B cell (primary cell): ENCODE data around the gene COL16A1. TPM values are rescaled to one million over a fixed set of nuclear protein-coding genes. Genes with fewer than 3 reads are reported as not detected.

Experiments
- ATAC-seq: fragments of 200-7000 bp; cut with Tn5 transposase; one replicate; pipeline ENCODE4 v1.10.0; 2021; ENCODE audit warnings: low read depth, mild to moderate bottlenecking, moderate number of reproducible peaks, moderate library complexity
- CTCF ChIA-PET: fragments of 350-600 bp; sonication (Branson Sonifier 250); formaldehyde crosslinking; loops from one replicate; lab custom pipeline; 2021; ENCODE audit warnings: antibody characterized with exemption, inconsistent platforms; lab: Charles Lee
- POLR2A ChIA-PET: fragments of 350-600 bp; sonication (Branson Sonifier 250); formaldehyde crosslinking; loops from one replicate; lab custom pipeline; 2021; ENCODE audit warnings: antibody characterized with exemption; lab: Charles Lee
- DNase-seq: peaks from one replicate; pipeline ENCODE4 v3.0.0; 2013
- H2AFZ ChIP-seq: 2 replicates; pipeline ENCODE4 v1.6.1; 2012; ENCODE audit warnings: mild to moderate bottlenecking, low read depth, low read length; ENCODE audit not compliant: insufficient read depth, poor library complexity, severe bottlenecking
- H3K27ac ChIP-seq, 2 donors: 1 replicate in 1 of 2; 2 replicates in 1 of 2; pipeline ENCODE4 v1.5.1; 2012 to 2013; ENCODE audit warnings: low read length in 2 of 2, mild to moderate bottlenecking in 2 of 2, moderate library complexity in 1 of 2
- H3K27me3 ChIP-seq, 4 experiments: fragments of 200-600 bp in 1 of 4; sonication (generic) in 1 of 4; replicated peaks in 1 of 4; 1 replicate in 2 of 4; 2 replicates in 2 of 4; pipeline versions ENCODE4 v1.6.1 to v1.7.0; 2013 to 2016; ENCODE audit warnings: low read length in 3 of 4, mild to moderate bottlenecking in 2 of 4, mixed read lengths in 1 of 4, moderate library complexity in 1 of 4; ENCODE audit not compliant: insufficient read depth in 4 of 4, control insufficient read depth in 3 of 4; ENCODE audit errors: control extremely low read depth in 1 of 4
- H3K36me3 ChIP-seq, 2 experiments: replicated peaks in 1 of 2; 1 replicate in 1 of 2; 2 replicates in 1 of 2; pipeline versions ENCODE4 v1.6.1 to v1.7.1; 2013; ENCODE audit warnings: low read length in 1 of 2; ENCODE audit not compliant: insufficient read depth in 2 of 2, control insufficient read depth in 1 of 2; ENCODE audit errors: control extremely low read depth in 1 of 2, extremely low read depth in 1 of 2
- H3K4me1 ChIP-seq, 2 donors: fragments of 200-600 bp in 1 of 2; sonication (generic) in 1 of 2; 1 replicate in 1 of 2; 2 replicates in 1 of 2; pipeline versions ENCODE4 v1.5.1 to v1.6.1; 2013 to 2017; ENCODE audit warnings: low read length in 2 of 2; ENCODE audit not compliant: control insufficient read depth in 2 of 2, insufficient read depth in 2 of 2
- H3K4me2 ChIP-seq: replicated peaks from 2 replicates; pipeline ENCODE3; 2012; ENCODE audit warnings: mild to moderate bottlenecking, low read depth, low read length; ENCODE audit not compliant: poor library complexity, severe bottlenecking
- H3K4me3 ChIP-seq, 5 experiments: fragments of 200-600 bp in 1 of 5; sonication (generic) in 1 of 5; 1 replicate in 3 of 5; 2 replicates in 2 of 5; pipeline versions ENCODE4 v1.5.1 to v1.7.0; 2011 to 2016; ENCODE audit warnings: low read length in 4 of 5, mild to moderate bottlenecking in 4 of 5, low read depth in 2 of 5, control low read depth in 1 of 5, moderate library complexity in 1 of 5; ENCODE audit not compliant: insufficient read depth in 1 of 5; ENCODE audit errors: control extremely low read depth in 1 of 5, extremely low read depth in 1 of 5
- H3K79me2 ChIP-seq: fragments of 200-600 bp; sonication (generic); one replicate; pipeline ENCODE4 v1.6.0; 2016; ENCODE audit warnings: low read length; ENCODE audit not compliant: control insufficient read depth, insufficient read depth
- H3K9ac ChIP-seq: fragments of 200-600 bp; sonication (generic); 2 replicates; pipeline ENCODE4 v1.6.1; 2017; ENCODE audit warnings: mild to moderate bottlenecking, low read length, moderate library complexity
- H3K9me3 ChIP-seq, 3 donors: one replicate each; pipeline versions ENCODE4 v1.6.1 to v1.7.1; 2013; ENCODE audit warnings: low read length in 2 of 3; ENCODE audit not compliant: control insufficient read depth in 2 of 3, insufficient read depth in 1 of 3; ENCODE audit errors: control extremely low read depth in 1 of 3
- H4K20me1 ChIP-seq: 2 replicates; pipeline ENCODE4 v1.6.0; 2012; ENCODE audit warnings: mild to moderate bottlenecking, low read length; ENCODE audit not compliant: insufficient read depth, control insufficient read depth, poor library complexity, severe bottlenecking
- H3K27ac Mint-ChIP-seq: one replicate; pipeline ENCODE4 v1.8.0; 2021; ENCODE audit warnings: mixed read lengths
- H3K27me3 Mint-ChIP-seq: one replicate; pipeline ENCODE4 v1.8.0; 2021; ENCODE audit warnings: mixed read lengths
- H3K4me1 Mint-ChIP-seq: one replicate; pipeline ENCODE4 v1.8.0; 2021; ENCODE audit warnings: mixed read lengths
- H3K4me3 Mint-ChIP-seq: one replicate; pipeline ENCODE4 v1.8.0; 2021; ENCODE audit warnings: mixed read lengths
- H3K9me3 Mint-ChIP-seq: one replicate; pipeline ENCODE4 v1.8.0; 2022; ENCODE audit warnings: mixed read lengths; ENCODE audit not compliant: insufficient read depth
- EZH2 ChIP-seq: IDR thresholded peaks from 2 replicates; pipeline ENCODE4 v1.6.1; 2012; ENCODE audit warnings: borderline replicate concordance, low read depth, mild to moderate bottlenecking, moderate library complexity, low read length; ENCODE audit not compliant: insufficient read depth, poor library complexity, severe bottlenecking
- WGBS: methylation state at CpG from one replicate; pipeline ENCODE4 v1.1.5; 2013; ENCODE audit warnings: missing lambda C conversion rate; ENCODE audit not compliant: insufficient coverage; 5-methylcytosine and 5-hydroxymethylcytosine counted together
- intact Hi-C: fragments of 100-400 bp; cut with micrococcal nuclease; formaldehyde crosslinking; loops from one replicate; pipeline ENCODE4 v1.10.0; 2022
- polyA plus RNA-seq: library from polyadenylated mRNA; depleted of rRNA; stranded (reverse); fragments of >200 nt; gene quantifications from 2 replicates; pipeline ENCODE4 v1.2.3, GENCODE V29; 2012
- total RNA-seq, 2 donors: library from RNA; stranded (reverse); fragments of 120-200 nt in 1 of 2; gene quantifications; 1 replicate in 1 of 2; 2 replicates in 1 of 2; pipeline versions ENCODE4 v1.2.3 to v1.2.4, GENCODE V29; 2013 to 2022
- TF ChIP-seq, protein P1 (sequence below): fragments of 200-600 bp; IDR thresholded peaks from one replicate; pipeline ENCODE4 v1.8.0; 2022; ENCODE audit warnings: antibody characterized with exemption, mild to moderate bottlenecking

The COL16A1 gene
- total and polyA plus RNA-seq, 2 donors (not counting 1 experiment from before 2014, with no cell fraction given), result 0.07 TPM; not detected in 1

DNA sequence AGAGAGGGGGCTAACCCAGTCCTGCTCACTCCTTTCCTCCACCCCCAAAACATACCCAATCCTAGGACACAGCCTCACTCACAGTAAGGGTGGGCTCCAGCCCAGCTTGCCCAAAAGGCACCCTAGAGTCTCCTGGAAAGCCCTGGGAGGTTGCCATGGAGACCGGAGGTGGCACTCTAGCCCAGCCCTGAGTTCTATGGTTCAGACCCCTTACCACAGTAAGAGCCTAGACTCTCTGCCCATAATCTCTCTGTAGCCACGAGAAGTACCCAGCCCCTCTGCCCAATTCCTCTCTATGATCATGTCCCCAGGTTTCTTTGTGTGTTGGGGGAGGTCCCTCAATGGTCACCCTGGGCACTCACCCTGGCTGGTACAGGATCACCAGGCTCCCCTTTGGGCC, 14.4 kb downstream of the COL16A1 start:
- Mint-ChIP-seq H3K4me3 (no peak overlapping the region), H3K4me1 (peaks cover 5% of the 10 kb centered on the region), H3K27ac (no peak overlapping the region), H3K9me3 (no peaks in the 10 kb centered on the region), H3K27me3 (peaks cover 23% of the 10 kb centered on the region)
- WGBS, result 78% methylated on average over 1 of the region's 2 CpGs
- CTCF ChIA-PET, result no interaction called here
- no peaks in the 10 kb centered on the region for H3K36me3 ChIP-seq
- no peak overlapping the region for H3K9ac ChIP-seq
- H3K27ac ChIP-seq, result no peak overlapping the region
- intact Hi-C loops, result no loop called here
- DNase-seq (no peak), ATAC-seq (no peak)
- H4K20me1 ChIP-seq, result no peaks in the 10 kb centered on the region
- POLR2A ChIA-PET, result no interaction called here
- no peak overlapping the region for H2AFZ ChIP-seq
- H3K4me2 ChIP-seq, result no peak overlapping the region
- H3K27me3 ChIP-seq, result peaks cover 0 to 10% (median 0%) of the 10 kb centered on the region in 4 experiments
- TF ChIP-seq, protein P1, sequence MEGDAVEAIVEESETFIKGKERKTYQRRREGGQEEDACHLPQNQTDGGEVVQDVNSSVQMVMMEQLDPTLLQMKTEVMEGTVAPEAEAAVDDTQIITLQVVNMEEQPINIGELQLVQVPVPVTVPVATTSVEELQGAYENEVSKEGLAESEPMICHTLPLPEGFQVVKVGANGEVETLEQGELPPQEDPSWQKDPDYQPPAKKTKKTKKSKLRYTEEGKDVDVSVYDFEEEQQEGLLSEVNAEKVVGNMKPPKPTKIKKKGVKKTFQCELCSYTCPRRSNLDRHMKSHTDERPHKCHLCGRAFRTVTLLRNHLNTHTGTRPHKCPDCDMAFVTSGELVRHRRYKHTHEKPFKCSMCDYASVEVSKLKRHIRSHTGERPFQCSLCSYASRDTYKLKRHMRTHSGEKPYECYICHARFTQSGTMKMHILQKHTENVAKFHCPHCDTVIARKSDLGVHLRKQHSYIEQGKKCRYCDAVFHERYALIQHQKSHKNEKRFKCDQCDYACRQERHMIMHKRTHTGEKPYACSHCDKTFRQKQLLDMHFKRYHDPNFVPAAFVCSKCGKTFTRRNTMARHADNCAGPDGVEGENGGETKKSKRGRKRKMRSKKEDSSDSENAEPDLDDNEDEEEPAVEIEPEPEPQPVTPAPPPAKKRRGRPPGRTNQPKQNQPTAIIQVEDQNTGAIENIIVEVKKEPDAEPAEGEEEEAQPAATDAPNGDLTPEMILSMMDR, result no peak
- no peak for TF ChIP-seq EZH2
- H3K4me3 ChIP-seq, result no peak overlapping the region
- no peaks in the 10 kb centered on the region for H3K79me2 ChIP-seq
- no peaks in the 10 kb centered on the region for H3K9me3 ChIP-seq
- peaks cover 0 to 7% of the 10 kb centered on the region in 2 donors for H3K4me1 ChIP-seq

DNA sequence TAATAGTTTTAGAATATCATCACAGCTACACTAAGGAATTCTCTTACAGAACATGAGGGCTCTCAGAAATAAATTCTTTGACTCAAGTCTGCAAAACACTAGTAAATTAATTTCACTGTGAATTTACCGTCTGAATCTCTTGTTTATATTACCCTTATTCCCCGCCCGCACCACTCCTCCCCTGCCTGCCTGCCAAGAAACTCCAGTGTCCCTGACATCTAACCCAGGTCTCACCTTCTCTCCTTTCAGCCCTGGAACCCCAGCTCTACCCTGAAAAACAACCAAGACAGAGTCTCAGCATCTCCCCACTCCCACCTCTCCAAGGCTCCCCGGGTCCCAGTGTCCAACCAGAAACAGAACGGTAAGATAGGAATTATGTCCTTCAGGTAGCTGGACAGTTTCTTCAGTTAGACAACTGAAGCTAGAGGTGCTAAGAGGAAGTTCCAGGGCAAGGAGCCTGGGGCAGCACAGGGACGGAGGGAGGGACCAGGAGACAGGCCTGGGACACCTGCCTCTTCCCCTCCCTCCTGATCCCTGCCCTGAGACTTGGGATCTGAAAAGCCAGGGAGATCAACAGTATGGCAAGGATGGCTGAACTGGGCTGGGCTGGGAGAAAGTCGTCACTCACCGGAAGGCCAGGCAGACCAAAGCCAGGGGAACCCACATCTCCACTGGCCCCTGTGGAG, 15.4 kb downstream of the COL16A1 start:
- H3K27me3 Mint-ChIP-seq, result peaks cover 23% of the 10 kb centered on the region
- no peaks in the 10 kb centered on the region for H3K9me3 Mint-ChIP-seq
- Histone ChIP-seq H3K36me3 (no peaks in the 10 kb centered on the region), H3K4me3 (no peak overlapping the region), H2AFZ (no peak overlapping the region), H3K9ac (no peak overlapping the region), H3K27me3 (peaks cover 0 to 16% (median 0%) of the 10 kb centered on the region in 4 experiments), H3K9me3 (no peaks in the 10 kb centered on the region), H4K20me1 (no peaks in the 10 kb centered on the region), H3K79me2 (no peaks in the 10 kb centered on the region), H3K27ac (no peak overlapping the region), H3K4me1 (peaks cover 0 to 7% of the 10 kb centered on the region in 2 donors), H3K4me2 (no peak overlapping the region)
- ChIA-PET POLR2A (interaction anchor here (0.6 kb wide), 1 partner anchor 215 kb away, joined by 4 read pairs; no protein-coding TSS in a partner anchor), CTCF (no interaction called here)
- H3K4me3 Mint-ChIP-seq, result no peak overlapping the region
- TF ChIP-seq EZH2, result no peak
- TF ChIP-seq, protein P1, result no peak
- WGBS, result 86% methylated on average over 6 of the region's 8 CpGs
- H3K4me1 Mint-ChIP-seq, result peaks cover 5% of the 10 kb centered on the region
- ATAC-seq, result no peak
- intact Hi-C loops, result no loop called here
- no peak overlapping the region for H3K27ac Mint-ChIP-seq
- DNase-seq, result no peak
